Heart left ventricle (tissue), 16 donors: Measurements from ENCODE around the gene TSR1. TPM values are rescaled to one million over a fixed set of nuclear protein-coding genes. Genes with fewer than 3 reads are reported as not detected.

ENCODE experiments used
- ATAC-seq, 4 donors: fragments of 200-7000 bp; cut with Tn5 transposase; one replicate each; pipeline ENCODE4 v1.9.1; 2020 to 2022; ENCODE audit warnings: moderate library complexity in 4 of 4, mild to moderate bottlenecking in 3 of 4, moderate number of reproducible peaks in 1 of 4
- DNase-seq, 5 donors: peaks; one replicate each; pipeline ENCODE4 v3.0.0-alpha.2; 2020
- H3K27ac ChIP-seq, 12 donors: fragments of 200-600 bp; sonication (generic) in 4 of 12; one replicate each; pipeline versions ENCODE4 v1.5.0 to v1.8.0; 2016 to 2022; ENCODE audit warnings: mild to moderate bottlenecking in 2 of 12
- H3K27me3 ChIP-seq, 9 donors: fragments of 200-600 bp; sonication (generic) in 2 of 9; one replicate each; pipeline versions ENCODE4 v1.5.1 to v1.8.0; 2016 to 2022; ENCODE audit warnings: mild to moderate bottlenecking in 3 of 9
- H3K36me3 ChIP-seq, 9 donors: fragments of 200-600 bp; sonication (generic) in 2 of 9; one replicate each; pipeline versions ENCODE4 v1.5.0 to v1.8.0; 2018 to 2022; ENCODE audit warnings: mild to moderate bottlenecking in 2 of 9
- H3K4me1 ChIP-seq, 12 donors: fragments of 200-600 bp; sonication (generic) in 4 of 12; one replicate each; pipeline versions ENCODE4 v1.5.0 to v1.8.0; 2016 to 2022; ENCODE audit warnings: mild to moderate bottlenecking in 3 of 12
- H3K4me3 ChIP-seq, 12 donors: fragments of 200-600 bp; sonication (generic) in 4 of 12; one replicate each; pipeline versions ENCODE4 v1.5.0 to v1.8.0; 2017 to 2022; ENCODE audit warnings: mild to moderate bottlenecking in 9 of 12, moderate library complexity in 4 of 12
- H3K9me3 ChIP-seq, 12 donors: fragments of 200-600 bp; sonication (generic) in 4 of 12; one replicate each; pipeline versions ENCODE4 v1.5.0 to v1.8.0; 2016 to 2022; ENCODE audit warnings: mild to moderate bottlenecking in 1 of 12
- CTCF ChIP-seq, 12 donors: fragments of 200-600 bp; sonication (generic) in 4 of 12; IDR thresholded peaks; one replicate each; pipeline versions ENCODE4 v1.5.0 to v1.8.0; 2018 to 2022; ENCODE audit warnings: antibody characterized with exemption in 12 of 12, mild to moderate bottlenecking in 5 of 12
- POLR2A ChIP-seq, 2 donors: fragments of 450-650 bp; IDR thresholded peaks; one replicate each; pipeline ENCODE4 v1.6.1; 2017; ENCODE audit warnings: antibody characterized with exemption in 2 of 2, mild to moderate bottlenecking in 2 of 2, moderate library complexity in 2 of 2
- WGBS, 4 donors: extraction: QIAGEN DNeasy Blood & Tissue Kit in 2 of 4; methylation state at CpG; one replicate each; pipeline versions ENCODE4 v1.1.5 to v1.1.7; 2013 to 2018; 5-methylcytosine and 5-hydroxymethylcytosine counted together
- intact Hi-C, 10 donors: fragments of 100-400 bp; cut with DNase I; formaldehyde crosslinking; loops; one replicate each; pipeline versions ENCODE4 v1.11.1 to v1.14.2; 2022
- polyA plus RNA-seq, 2 donors: library from polyadenylated mRNA; stranded (reverse); fragments of 200-250 nt; gene quantifications; one replicate each; pipeline ENCODE4 v1.2.3, GENCODE V29; 2013
- total RNA-seq, 9 donors: library from RNA; depleted of rRNA in 2 of 9; stranded (reverse); fragments of >200 nt in 2 of 9; fragmentation: NEBNext Ultra II Directional in 3 of 9; extraction: Animal tissue kit (Norgen Biotek cat#: 25700) in 3 of 9; gene quantifications; one replicate each; pipeline versions ENCODE4 v1.1.0 to v1.2.4, GENCODE V29; 2016 to 2023
- donor health status: ischemic (EF 13 %, LVEDD 7.1; RV severe dilation, severe dysfunction).
- donor health status: healthy with polysubstance abuse.
- donor health status: DM: no; HTN: yes; CAD: no.
- donor health status: DM: no; HTN: no; CAD: no.
- donor health status: ischemic (EF 25% LVEDD 6.9; RV normal size, moderate dysfunction).
- donor health status: ischemic (EF 25% LVEDD 5.7; RV mildly dilated, moderate dysfunction).
- donor health status: healthy.
- donor health status: DM: yes; HTN: yes; CAD: no.
- donor health status: ischemic (EF 35%, LVEDD 5.7; RV mildly dilated, moderate dysfunction).
- donor health status: nonischemic (EF 11% LVEDD 7.7; RV severe dilation, severe dysfunction).
- donor health status: DM: yes; HTN: yes; CAD: no.
- donor health status: PGD.
- donor health status: ischemic (EF 29% LVEDD 5.4; RV normal size, mild dysfunction).
- donor health status: nonischemic (EF 23%, LVEDD 6.1; RV moderate dilation, normal function).

TSR1 gene
- total and polyA plus RNA-seq, 11 donors: 12.0 to 35.8 (median 22.3) TPM

GRCh38 chr17:2275722-2276121 is 60.5 kb downstream of the TSR1 start:
- peaks cover 0 to 86% (median 63%) of the 10 kb centered on the region in 9 donors for H3K36me3 ChIP-seq
- no peaks in the 10 kb centered on the region for H3K27me3 ChIP-seq
- peaks cover 0 to 4% (median 0%) of the 10 kb centered on the region in 12 donors for H3K4me1 ChIP-seq
- WGBS, 4 donors: 68 to 87% (median 84%) methylated on average over 1 of the region's 1 CpG
- no peaks in the 10 kb centered on the region for H3K9me3 ChIP-seq
- H3K4me3 ChIP-seq: no peak overlapping the region
- no peak for ATAC-seq
- intact Hi-C loops: loop anchor here in 1 of 10 donors (10.0 kb wide), 1 partner anchor 371 kb away; no protein-coding TSS in a partner anchor
- no peak overlapping the region for H3K27ac ChIP-seq
- TF ChIP-seq POLR2A (IDR thresholded peaks at IDR 0.05): no peak
- no peak for TF ChIP-seq CTCF (IDR thresholded peaks at IDR 0.05)
- no peak for DNase-seq

DNA sequence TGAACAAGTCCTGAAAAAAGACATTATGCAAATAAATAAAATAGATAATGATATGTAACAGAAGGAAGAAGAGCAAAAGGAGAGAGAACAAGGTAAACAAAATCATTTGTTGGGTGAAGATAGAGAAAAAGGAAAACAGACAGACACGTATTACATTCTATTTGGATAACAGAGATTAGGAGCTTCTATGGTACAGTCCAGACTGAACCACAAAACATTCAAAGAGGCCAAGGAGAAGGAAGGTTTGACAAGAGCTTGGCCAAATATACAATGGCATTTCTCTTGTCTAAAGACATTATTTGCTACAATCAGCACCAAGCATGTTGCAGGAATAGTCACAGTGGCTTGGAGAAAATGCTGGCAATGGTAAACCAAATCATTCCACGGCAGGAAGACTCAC is 61.8 kb downstream of the TSR1 start:
- 63 to 86% (median 72%) methylated on average over 2 of the region's 2 CpGs for WGBS, 4 donors
- H3K36me3 ChIP-seq: peaks cover 0 to 82% (median 56%) of the 10 kb centered on the region in 9 donors
- no peak for ATAC-seq

More for the DNA sequence above, 61.8 kb downstream of the TSR1 start:
- TF ChIP-seq CTCF (IDR thresholded peaks at IDR 0.05) (no peak), POLR2A (IDR thresholded peaks at IDR 0.05) (no peak)
- Histone ChIP-seq H3K27me3 (no peaks in the 10 kb centered on the region), H3K9me3 (no peaks in the 10 kb centered on the region), H3K4me1 (peaks cover 0 to 4% (median 0%) of the 10 kb centered on the region in 12 donors), H3K27ac (no peak overlapping the region), H3K4me3 (no peak overlapping the region)
- intact Hi-C loops: loop anchor here in 1 of 10 donors (10.0 kb wide), 1 partner anchor 370 kb away; no protein-coding TSS in a partner anchor
- no peak for DNase-seq

Other genes starting within 250 kb of the TSR1 start
- 10 to 100 TPM; 12.2 to 38.6 (median 22.1) TPM for gene SMG6, start 32.7 kb downstream of the TSR1 start, total RNA-seq
- 10 to 100 TPM; 14.7 to 27.2 TPM for gene SMG6, start 32.7 kb downstream of the TSR1 start, polyA plus RNA-seq
- 10 to 100 TPM in 5 of 9 donors, 1 to 10 TPM in 4; 7.2 to 19.7 (median 11.6) TPM for gene SRR, start 32.5 kb downstream of the TSR1 start, total RNA-seq
- 1 to 10 TPM; 2.9 to 6.9 TPM for gene SRR, start 32.5 kb downstream of the TSR1 start, polyA plus RNA-seq
- gene SGSM2, start 1.0 kb upstream of the TSR1 start, total RNA-seq: 10 to 100 TPM; 17.0 to 33.8 (median 22.3) TPM
- gene SGSM2, start 1.0 kb upstream of the TSR1 start, polyA plus RNA-seq: 10 to 100 TPM; 19.3 to 35.1 TPM
- gene MNT, start 64.6 kb upstream of the TSR1 start, total RNA-seq: 10 to 100 TPM in 4 of 9 donors, 1 to 10 TPM in 5; 4.1 to 20.4 (median 9.8) TPM
- gene MNT, start 64.6 kb upstream of the TSR1 start, polyA plus RNA-seq: 10 to 100 TPM in 1 of 2 donors, 1 to 10 TPM in 1; 7.2 to 10.3 TPM
- 10 to 100 TPM; 13.9 to 32.0 (median 24.6) TPM for gene METTL16, start 175.4 kb upstream of the TSR1 start, total RNA-seq
- gene METTL16, start 175.4 kb upstream of the TSR1 start, polyA plus RNA-seq: 10 to 100 TPM; 15.2 to 24.3 TPM